GM21825 (cell line): ENCODE measurements around the gene ZNF598.
"Not testable (repeated sequence)": the region's sequence is repeated elsewhere in the genome, so short reads cannot be mapped to it uniquely, and the experiment has no call there.

Source experiments
- ATAC-seq: cut with Tn5 transposase; IDR thresholded peaks from one replicate; pipeline ENCODE4 v1.9.1; 2021; ENCODE audit warnings: mild to moderate bottlenecking, moderate library complexity; ENCODE audit not compliant: unreplicated experiment

The ZNF598 gene

GRCh38 chr16:1977875-1978268, 31.7 kb downstream of the ZNF598 start:
- no peak for ATAC-seq

GRCh38 chr16:1976951-1977874, 32.4 kb downstream of the ZNF598 start:
- ATAC-seq: no peak

- ATAC-seq: no peak
Measured at GRCh38 chr16:1976216-1976520, 33.5 kb downstream of the ZNF598 start.

GRCh38 chr16:1975432-1976215, 34.0 kb downstream of the ZNF598 start:
- ATAC-seq: no peak

- no peak for ATAC-seq
Measured at GRCh38 chr16:1974157-1975070, 35.2 kb downstream of the ZNF598 start.

GRCh38 chr16:1973461-1974156, 36.0 kb downstream of the ZNF598 start:
- ATAC-seq: no peak

- ATAC-seq: no peak
Measured at GRCh38 chr16:1972490-1972877, 37.1 kb downstream of the ZNF598 start.

- peak; percentile 71 for ATAC-seq
Measured at GRCh38 chr16:1971796-1972489, 37.7 kb downstream of the ZNF598 start, which contains the start of gene TBL3. Gene TBL3, plus strand, starts transcription at chr16:1972053. Its CDS starts 112 bp downstream, at chr16:1972165.

GRCh38 chr16:1968146-1968953, 41.3 kb downstream of the ZNF598 start:
- no peak for ATAC-seq

- no peak for ATAC-seq
Measured at GRCh38 chr16:1966460-1966859, 43.2 kb downstream of the ZNF598 start, which contains the start of gene RNF151. Gene RNF151, plus strand, starts transcription at chr16:1966856. Its CDS starts 26 bp downstream, at chr16:1966882.

GRCh38 chr16:1965396-1966001, 44.1 kb downstream of the ZNF598 start:
- ATAC-seq: no peak

GRCh38 chr16:1964506-1965395, 44.9 kb downstream of the ZNF598 start, which contains the start of gene RPS2:
Gene RPS2, minus strand, starts transcription at chr16:1964826. Its CDS starts 201 bp downstream, at chr16:1964625.
- peak; percentile 66 for ATAC-seq

GRCh38 chr16:1963806-1964505, 45.7 kb downstream of the ZNF598 start:
- ATAC-seq: no peak

- ATAC-seq: not testable (repeated sequence)
Measured at GRCh38 chr16:1962161-1963153, 47.2 kb downstream of the ZNF598 start.

GRCh38 chr16:1961651-1962067, 48.0 kb downstream of the ZNF598 start:
- no peak for ATAC-seq
